ENCODE results near the gene VAMP4. TPM values are rescaled to one million over a fixed set of nuclear protein-coding genes. Genes with fewer than 3 reads are reported as not detected.
"Not testable (repeated sequence)": the region's sequence is repeated elsewhere in the genome, so short reads cannot be mapped to it uniquely, and the experiment has no call there.

The VAMP4 gene
- total and polyA plus RNA-seq, 2 donors, result 5.9 to 13.4 TPM

GRCh38 chr1:171666114-171666769 is 75.6 kb downstream of the VAMP4 start:
- no peaks in the 10 kb centered on the region for H3K9me3 ChIP-seq (ENCODE audit: control insufficient read depth in 2 of 2, insufficient read depth in 1 of 2, low read length in 1 of 2)
- H3K4me1 ChIP-seq (ENCODE audit: control insufficient read depth in 2 of 2, insufficient read depth in 2 of 2, low read length in 2 of 2), result no peaks in the 10 kb centered on the region
- no peaks in the 10 kb centered on the region for H3K36me3 ChIP-seq (ENCODE audit: control insufficient read depth in 2 of 2, insufficient read depth in 2 of 2, low read length in 1 of 2)
- H3K27ac ChIP-seq (ENCODE audit: low read depth in 1 of 2, low read length in 1 of 2), result no peak overlapping the region
- DNase-seq (ENCODE audit: low read depth in 6 of 9, low spot score in 9 of 9), result no peak
- no peaks in the 10 kb centered on the region for H3K27me3 ChIP-seq (ENCODE audit: control insufficient read depth in 2 of 2, insufficient read depth in 1 of 2, low read length in 1 of 2)
- no peak overlapping the region for H3K4me3 ChIP-seq (ENCODE audit: low read length in 2 of 2)
- whole genome bisulfite sequencing, result 97% methylated on average over 4 of the region's 4 CpGs

DNA sequence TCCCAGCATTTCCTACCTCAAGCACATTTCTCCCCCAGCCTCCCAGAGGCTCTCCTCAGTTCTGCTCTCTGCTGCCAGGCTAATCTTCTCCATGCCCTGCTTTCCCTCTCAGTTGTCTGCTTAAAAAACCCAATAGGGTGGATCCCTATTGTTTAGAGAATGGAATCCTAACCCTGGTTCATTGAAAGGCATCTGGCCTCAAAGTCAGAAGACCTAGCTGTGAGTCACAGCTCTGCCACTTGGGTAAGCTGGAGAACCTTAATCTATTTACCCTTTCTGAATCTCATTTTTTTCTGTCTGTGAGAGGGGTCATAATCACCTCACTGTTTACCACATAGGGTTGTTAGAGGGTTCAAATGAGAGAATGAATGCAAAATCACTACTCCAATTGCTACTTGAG is 76.9 kb downstream of the VAMP4 start:
- no peak for DNase-seq (ENCODE audit: low read depth in 6 of 9, low spot score in 9 of 9)
- Histone ChIP-seq H3K27ac (ENCODE audit: low read depth in 1 of 2, low read length in 1 of 2) (no peak overlapping the region), H3K27me3 (ENCODE audit: control insufficient read depth in 2 of 2, insufficient read depth in 1 of 2, low read length in 1 of 2) (no peaks in the 10 kb centered on the region), H3K9me3 (ENCODE audit: control insufficient read depth in 2 of 2, insufficient read depth in 1 of 2, low read length in 1 of 2) (no peaks in the 10 kb centered on the region), H3K4me1 (ENCODE audit: control insufficient read depth in 2 of 2, insufficient read depth in 2 of 2, low read length in 2 of 2) (no peaks in the 10 kb centered on the region), H3K4me3 (ENCODE audit: low read length in 2 of 2) (no peak overlapping the region), H3K36me3 (ENCODE audit: control insufficient read depth in 2 of 2, insufficient read depth in 2 of 2, low read length in 1 of 2) (no peaks in the 10 kb centered on the region)

- Histone ChIP-seq H3K4me3 (ENCODE audit: low read length in 2 of 2) (no peak overlapping the region), H3K36me3 (ENCODE audit: control insufficient read depth in 2 of 2, insufficient read depth in 2 of 2, low read length in 1 of 2) (no peaks in the 10 kb centered on the region), H3K9me3 (ENCODE audit: control insufficient read depth in 2 of 2, insufficient read depth in 1 of 2, low read length in 1 of 2) (no peaks in the 10 kb centered on the region), H3K27me3 (ENCODE audit: control insufficient read depth in 2 of 2, insufficient read depth in 1 of 2, low read length in 1 of 2) (no peaks in the 10 kb centered on the region), H3K4me1 (ENCODE audit: control insufficient read depth in 2 of 2, insufficient read depth in 2 of 2, low read length in 2 of 2) (no peaks in the 10 kb centered on the region), H3K27ac (ENCODE audit: low read depth in 1 of 2, low read length in 1 of 2) (no peak overlapping the region)
- 80% methylated on average over 4 of the region's 4 CpGs for WGBS
- DNase-seq (ENCODE audit: low read depth in 6 of 9, low spot score in 9 of 9), result no peak
Observed at GRCh38 chr1:171663854-171664575, 77.8 kb downstream of the VAMP4 start.

GRCh38 chr1:171663036-171663853 is 78.6 kb downstream of the VAMP4 start:
- no peak overlapping the region for H3K27ac ChIP-seq (ENCODE audit: low read depth in 1 of 2, low read length in 1 of 2)

DNA sequence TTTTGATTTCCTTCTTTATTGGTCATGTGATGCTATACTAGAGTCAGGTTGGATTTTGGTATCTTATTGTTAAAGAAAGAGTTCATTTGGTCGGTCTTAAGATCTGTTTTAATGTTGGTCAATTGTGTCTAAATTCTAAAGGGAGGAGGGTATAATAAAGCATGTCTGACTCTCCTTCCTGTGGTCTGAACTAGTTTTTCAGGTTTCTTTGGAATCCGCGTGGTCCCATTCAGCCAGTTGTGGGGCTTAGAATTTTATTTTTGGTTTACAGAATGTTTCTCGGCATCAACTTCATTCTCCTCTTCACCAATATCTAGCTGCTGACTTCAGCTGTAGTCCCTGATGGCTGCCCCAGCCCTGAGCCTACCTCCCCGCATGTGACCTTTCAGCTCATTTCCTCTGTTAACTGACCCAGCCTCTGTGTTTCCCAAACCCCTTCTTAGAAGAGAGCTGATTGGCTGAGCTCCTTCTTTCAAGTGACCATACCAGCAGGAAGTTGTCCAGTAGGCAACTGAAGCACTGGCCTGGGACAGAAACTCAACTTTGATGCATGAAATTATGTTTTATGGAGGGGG is 80.7 kb downstream of the VAMP4 start:
- Histone ChIP-seq H3K36me3 (ENCODE audit: control insufficient read depth in 2 of 2, insufficient read depth in 2 of 2, low read length in 1 of 2) (no peaks in the 10 kb centered on the region), H3K4me1 (ENCODE audit: control insufficient read depth in 2 of 2, insufficient read depth in 2 of 2, low read length in 2 of 2) (no peaks in the 10 kb centered on the region), H3K4me3 (ENCODE audit: low read length in 2 of 2) (no peak overlapping the region), H3K27me3 (ENCODE audit: control insufficient read depth in 2 of 2, insufficient read depth in 1 of 2, low read length in 1 of 2) (no peaks in the 10 kb centered on the region), H3K9me3 (ENCODE audit: control insufficient read depth in 2 of 2, insufficient read depth in 1 of 2, low read length in 1 of 2) (no peaks in the 10 kb centered on the region), H3K27ac (ENCODE audit: low read depth in 1 of 2, low read length in 1 of 2) (no peak overlapping the region)
- DNase-seq (ENCODE audit: low read depth in 6 of 9, low spot score in 9 of 9), result no peak
- WGBS, result 96% methylated on average over 5 of the region's 5 CpGs

More at GRCh38 chr1:171663036-171663853, 78.6 kb downstream of the VAMP4 start:
- WGBS, result 96% methylated on average over 7 of the region's 7 CpGs
- no peaks in the 10 kb centered on the region for H3K27me3 ChIP-seq (ENCODE audit: control insufficient read depth in 2 of 2, insufficient read depth in 1 of 2, low read length in 1 of 2)
- no peaks in the 10 kb centered on the region for H3K36me3 ChIP-seq (ENCODE audit: control insufficient read depth in 2 of 2, insufficient read depth in 2 of 2, low read length in 1 of 2)
- H3K4me3 ChIP-seq (ENCODE audit: low read length in 2 of 2), result no peak overlapping the region
- no peak for DNase-seq (ENCODE audit: low read depth in 6 of 9, low spot score in 9 of 9)
- H3K9me3 ChIP-seq (ENCODE audit: control insufficient read depth in 2 of 2, insufficient read depth in 1 of 2, low read length in 1 of 2), result no peaks in the 10 kb centered on the region
- H3K4me1 ChIP-seq (ENCODE audit: control insufficient read depth in 2 of 2, insufficient read depth in 2 of 2, low read length in 2 of 2), result no peaks in the 10 kb centered on the region

DNA sequence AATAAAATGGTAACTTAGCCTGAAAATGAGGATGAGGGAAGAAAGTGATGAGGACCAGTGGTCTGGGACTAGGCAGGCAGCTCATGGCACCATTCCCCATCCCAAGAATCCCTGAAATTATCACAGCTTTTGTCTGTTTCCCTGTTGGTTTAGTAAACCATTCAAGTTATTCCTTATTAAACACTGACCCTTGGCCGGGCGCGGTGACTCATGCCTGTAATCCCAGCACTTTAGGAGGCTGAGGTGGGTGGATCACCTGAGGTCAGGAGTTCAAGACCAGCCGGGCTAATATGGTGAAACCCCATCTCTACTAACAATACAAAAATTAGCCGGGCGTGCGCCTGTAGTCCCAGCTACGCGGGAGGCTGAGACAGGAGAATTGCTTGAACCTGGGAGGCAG is 85.7 kb downstream of the VAMP4 start:
- not testable (repeated sequence) for H3K4me3 ChIP-seq (ENCODE audit: low read length in 2 of 2); H3K27ac ChIP-seq (ENCODE audit: low read depth in 1 of 2, low read length in 1 of 2); H3K4me1 ChIP-seq (ENCODE audit: control insufficient read depth in 2 of 2, insufficient read depth in 2 of 2, low read length in 2 of 2); DNase-seq (ENCODE audit: low read depth in 6 of 9, low spot score in 9 of 9); H3K9me3 ChIP-seq (ENCODE audit: control insufficient read depth in 2 of 2, insufficient read depth in 1 of 2, low read length in 1 of 2); H3K36me3 ChIP-seq (ENCODE audit: control insufficient read depth in 2 of 2, insufficient read depth in 2 of 2, low read length in 1 of 2)
- WGBS, result 98% methylated on average over 9 of the region's 9 CpGs
- peaks cover 0 to 15% of the 10 kb centered on the region in 2 donors for H3K27me3 ChIP-seq (ENCODE audit: control insufficient read depth in 2 of 2, insufficient read depth in 1 of 2, low read length in 1 of 2)

DNA sequence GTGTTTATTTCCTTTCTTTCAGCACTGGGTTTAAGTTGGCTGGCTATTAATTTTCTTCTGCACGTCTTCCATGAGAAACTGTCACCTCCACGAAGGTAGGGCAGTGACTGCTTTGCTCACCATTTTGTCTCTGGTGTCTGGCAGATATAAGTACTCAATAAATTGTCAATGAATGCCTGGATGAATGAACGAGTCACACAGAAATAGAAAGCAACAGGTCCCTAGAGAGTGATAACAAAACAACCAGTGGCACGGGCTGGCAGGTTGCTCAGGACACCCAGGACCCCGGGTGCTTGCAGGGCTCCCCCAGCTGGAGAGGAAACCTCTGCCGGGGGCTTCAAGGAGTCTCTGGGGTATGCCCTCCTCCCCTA is 86.1 kb downstream of the VAMP4 start:
- peaks cover 0 to 8% of the 10 kb centered on the region in 2 donors for H3K4me1 ChIP-seq (ENCODE audit: control insufficient read depth in 2 of 2, insufficient read depth in 2 of 2, low read length in 2 of 2)
- no peak overlapping the region for H3K27ac ChIP-seq (ENCODE audit: low read depth in 1 of 2, low read length in 1 of 2)
- H3K27me3 ChIP-seq (ENCODE audit: control insufficient read depth in 2 of 2, insufficient read depth in 1 of 2, low read length in 1 of 2), result peaks cover 0 to 15% of the 10 kb centered on the region in 2 donors
- no peaks in the 10 kb centered on the region for H3K36me3 ChIP-seq (ENCODE audit: control insufficient read depth in 2 of 2, insufficient read depth in 2 of 2, low read length in 1 of 2)
- no peak for DNase-seq (ENCODE audit: low read depth in 6 of 9, low spot score in 9 of 9)
- whole genome bisulfite sequencing, result 73% methylated on average over 6 of the region's 6 CpGs
- H3K4me3 ChIP-seq (ENCODE audit: low read length in 2 of 2), result no peak overlapping the region
- H3K9me3 ChIP-seq (ENCODE audit: control insufficient read depth in 2 of 2, insufficient read depth in 1 of 2, low read length in 1 of 2), result no peaks in the 10 kb centered on the region

DNA sequence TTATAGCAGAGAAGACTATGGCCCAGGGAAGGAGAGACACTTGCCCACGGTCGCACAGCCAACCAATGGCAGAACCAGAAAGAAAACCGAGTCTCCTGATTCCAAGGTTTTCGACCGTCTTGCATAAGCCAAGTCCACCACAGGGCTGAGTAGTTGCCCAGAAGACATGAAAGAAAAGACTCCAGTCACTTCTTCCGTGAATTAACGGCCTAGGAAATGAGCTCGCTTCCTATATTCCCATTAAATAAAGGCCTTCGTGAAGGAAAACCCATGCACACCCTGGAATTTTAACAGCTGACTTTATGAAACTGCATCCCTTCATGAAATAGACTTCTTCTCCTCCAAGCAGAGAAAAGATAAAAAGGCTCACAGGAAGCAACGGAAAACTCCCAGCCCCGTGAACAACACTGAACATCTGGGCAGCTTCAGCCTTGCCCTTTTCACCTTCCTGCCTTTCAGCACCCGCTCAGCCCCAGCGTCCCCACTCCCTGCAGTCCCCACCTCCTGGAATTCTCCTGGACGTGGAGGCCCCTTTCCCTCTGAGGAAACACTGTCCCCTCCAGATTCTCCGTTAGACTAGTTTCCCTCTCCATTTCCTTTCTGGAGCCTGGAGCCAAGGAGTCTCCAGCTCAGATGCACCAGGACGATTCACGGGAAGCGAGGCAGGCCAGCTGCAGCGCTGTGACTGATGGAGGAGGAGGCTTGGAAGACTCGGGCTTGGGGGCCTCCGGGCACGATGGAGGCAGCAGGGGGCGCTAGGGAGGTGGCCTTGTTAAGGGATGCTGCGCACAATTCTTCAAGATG is 86.7 kb downstream of the VAMP4 start:
- Histone ChIP-seq H3K27ac (ENCODE audit: low read depth in 1 of 2, low read length in 1 of 2) (peak overlapping the region in 1 of 2 donors; percentile 51), H3K36me3 (ENCODE audit: control insufficient read depth in 2 of 2, insufficient read depth in 2 of 2, low read length in 1 of 2) (no peaks in the 10 kb centered on the region), H3K27me3 (ENCODE audit: control insufficient read depth in 2 of 2, insufficient read depth in 1 of 2, low read length in 1 of 2) (peaks cover 0 to 15% of the 10 kb centered on the region in 2 donors), H3K4me1 (ENCODE audit: control insufficient read depth in 2 of 2, insufficient read depth in 2 of 2, low read length in 2 of 2) (peaks cover 0 to 8% of the 10 kb centered on the region in 2 donors), H3K9me3 (ENCODE audit: control insufficient read depth in 2 of 2, insufficient read depth in 1 of 2, low read length in 1 of 2) (no peaks in the 10 kb centered on the region), H3K4me3 (ENCODE audit: low read length in 2 of 2) (no peak overlapping the region)
- 29% methylated on average over 24 of the region's 24 CpGs for WGBS
- DNase-seq (ENCODE audit: low read depth in 6 of 9, low spot score in 9 of 9), result peak in 8 of 9 donors; percentile 22 to 71 (median 46)

Measured in thymus (tissue), 11 donors.